Activated CD4-positive, alpha-beta T cell treated with anti-CD3 and anti-CD28 coated beads, Interleukin-2, amount 10 ng/mL, durations not matched to agents 24 days and 14 days (primary cell): Measurements from ENCODE around the gene GNB1L. TPM values are rescaled to one million over a fixed set of nuclear protein-coding genes. Genes with fewer than 3 reads are reported as not detected.

ENCODE experiments used
- DNase-seq: peaks from one replicate; pipeline ENCODE4 v3.0.0; 2022
- H3K27ac Mint-ChIP-seq: one replicate; pipeline ENCODE4 v1.8.0; 2022; ENCODE audit warnings: mild to moderate bottlenecking, mixed read lengths
- H3K27me3 Mint-ChIP-seq: one replicate; pipeline ENCODE4 v1.8.0; 2022; ENCODE audit warnings: mixed read lengths
- H3K36me3 Mint-ChIP-seq: one replicate; pipeline ENCODE4 v1.8.0; 2022; ENCODE audit warnings: low read depth, mild to moderate bottlenecking, mixed read lengths
- H3K4me1 Mint-ChIP-seq: one replicate; pipeline ENCODE4 v1.8.0; 2021; ENCODE audit warnings: mixed read lengths
- H3K4me3 Mint-ChIP-seq: one replicate; pipeline ENCODE4 v1.8.0; 2022; ENCODE audit warnings: mild to moderate bottlenecking, moderate library complexity, mixed read lengths
- H3K9me3 Mint-ChIP-seq: one replicate; pipeline ENCODE4 v1.8.0; 2021; ENCODE audit warnings: mixed read lengths
- intact Hi-C: fragments of 100-400 bp; cut with micrococcal nuclease; formaldehyde crosslinking; loops from one replicate; pipeline ENCODE4 v1.15.1; 2023
- total RNA-seq: library from RNA; stranded (reverse); gene quantifications from 2 replicates; pipeline ENCODE4 v1.2.3, GENCODE V29; 2022

GNB1L gene
- total RNA-seq, 1 donor from 2014 or later = 21.4 TPM

DNA sequence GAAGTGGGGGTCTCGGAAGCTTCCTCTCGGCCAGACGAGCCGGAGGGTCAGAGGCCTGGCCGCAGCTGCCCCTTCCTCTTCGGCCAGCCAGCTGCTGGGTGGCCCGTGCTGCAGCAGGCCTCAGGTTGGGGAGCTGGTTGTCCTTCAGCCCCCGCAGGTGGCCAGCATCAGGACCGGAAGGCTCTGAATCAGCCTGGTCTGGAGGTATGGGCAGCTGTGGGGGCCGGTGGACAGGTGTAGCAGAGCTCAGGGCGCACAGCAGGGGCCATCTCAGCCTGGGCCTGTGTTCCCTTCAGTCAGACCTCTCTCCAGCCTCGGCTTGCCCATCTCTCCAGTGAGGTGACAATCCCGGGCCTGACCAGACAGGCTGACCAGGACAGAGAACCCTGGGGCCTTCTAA, 107.9 kb downstream of the GNB1L start:
- Mint-ChIP-seq H3K27ac (no peak overlapping the region), H3K4me1 (no peaks in the 10 kb centered on the region), H3K36me3 (no peaks in the 10 kb centered on the region), H3K27me3 (no peaks in the 10 kb centered on the region), H3K4me3 (no peak overlapping the region), H3K9me3 (no peaks in the 10 kb centered on the region)
- DNase-seq = no peak
- intact Hi-C loops = no loop called here

DNA sequence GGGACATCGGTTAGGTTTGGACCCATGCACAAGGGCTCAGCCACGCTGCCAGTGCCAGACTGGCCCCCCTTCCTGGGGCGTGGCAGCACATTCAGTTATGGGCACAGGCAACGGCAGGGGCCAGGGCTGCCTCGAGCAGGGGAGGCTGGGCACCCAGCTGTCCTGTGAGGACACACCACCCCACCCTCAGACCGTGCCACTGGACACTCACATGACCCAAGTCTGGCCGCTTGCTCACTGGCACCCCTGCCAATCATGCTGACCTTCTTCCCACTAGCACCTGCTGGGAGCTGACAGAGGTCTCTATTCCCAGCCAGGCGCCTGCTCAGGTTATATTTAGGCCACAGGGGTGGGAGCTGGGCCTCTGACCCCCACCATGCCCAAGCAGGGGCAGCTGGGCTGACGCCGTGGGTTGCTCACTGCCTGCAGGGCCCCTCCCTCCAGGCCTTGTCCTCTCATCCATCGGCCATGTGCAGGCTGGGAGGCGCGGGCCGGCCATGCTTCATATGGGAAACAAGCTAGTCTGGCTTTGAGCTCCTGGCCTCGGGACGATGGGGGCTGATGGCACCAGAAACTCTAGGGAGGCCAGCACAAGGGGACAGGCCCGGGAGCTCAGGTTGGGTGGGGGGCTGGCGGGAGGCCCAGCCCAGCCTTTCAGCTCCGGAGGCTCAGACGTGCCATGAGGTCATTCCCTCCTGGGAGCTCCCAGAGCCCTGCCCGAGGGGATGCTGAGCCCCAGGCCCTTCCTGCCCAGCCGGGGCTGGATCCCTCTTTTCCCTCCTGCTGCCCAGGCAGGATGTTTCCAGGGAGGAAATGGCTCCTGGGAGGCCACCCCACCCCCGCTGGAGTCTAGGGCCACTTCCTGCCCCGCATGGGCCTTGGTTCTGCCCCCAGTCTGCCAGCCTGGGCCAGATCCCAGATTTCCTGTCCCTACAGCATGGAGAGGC, 109.2 kb downstream of the GNB1L start:
- no peaks in the 10 kb centered on the region for H3K4me1 Mint-ChIP-seq
- H3K9me3 Mint-ChIP-seq = no peaks in the 10 kb centered on the region
- intact Hi-C loops = no loop called here
- no peaks in the 10 kb centered on the region for H3K36me3 Mint-ChIP-seq
- no peak for DNase-seq
- no peak overlapping the region for H3K4me3 Mint-ChIP-seq
- no peak overlapping the region for H3K27ac Mint-ChIP-seq
- H3K27me3 Mint-ChIP-seq = no peaks in the 10 kb centered on the region

DNA sequence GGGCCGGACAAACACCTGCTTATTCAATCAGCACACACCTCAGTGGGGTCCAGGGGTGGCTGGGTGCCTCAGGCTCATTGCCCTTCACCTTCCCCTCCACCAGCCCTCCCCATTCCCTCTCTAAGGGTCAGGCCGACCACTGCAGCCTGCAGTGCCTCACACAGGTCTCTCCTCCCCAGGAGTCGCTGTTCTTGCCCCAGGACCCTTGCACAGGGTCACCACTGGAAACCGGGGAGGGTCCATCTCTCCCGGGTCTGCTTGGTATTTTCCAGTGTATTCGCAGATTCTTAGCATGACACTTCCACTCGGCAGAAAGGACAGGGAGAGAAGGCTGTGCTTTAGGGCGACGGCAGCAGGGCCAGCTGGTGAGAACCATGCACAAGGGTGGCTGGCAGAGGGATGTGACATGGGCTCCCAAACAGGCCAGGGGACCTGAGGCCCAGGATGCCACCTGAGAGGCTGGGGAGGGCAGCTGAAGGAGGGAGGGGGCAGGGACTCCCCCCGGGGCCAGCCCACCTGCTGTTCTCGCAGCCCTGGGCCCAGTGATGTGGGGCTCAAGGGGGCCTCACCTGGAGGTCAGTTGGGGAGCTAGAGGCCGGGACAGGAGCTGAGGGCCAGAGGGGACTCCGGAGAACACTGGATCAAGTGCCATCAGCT, 110.2 kb downstream of the GNB1L start:
- Mint-ChIP-seq H3K27me3 (no peaks in the 10 kb centered on the region), H3K9me3 (no peaks in the 10 kb centered on the region), H3K4me1 (no peaks in the 10 kb centered on the region), H3K4me3 (no peak overlapping the region), H3K36me3 (no peaks in the 10 kb centered on the region), H3K27ac (no peak overlapping the region)
- DNase-seq = no peak
- intact Hi-C loops = no loop called here

DNA sequence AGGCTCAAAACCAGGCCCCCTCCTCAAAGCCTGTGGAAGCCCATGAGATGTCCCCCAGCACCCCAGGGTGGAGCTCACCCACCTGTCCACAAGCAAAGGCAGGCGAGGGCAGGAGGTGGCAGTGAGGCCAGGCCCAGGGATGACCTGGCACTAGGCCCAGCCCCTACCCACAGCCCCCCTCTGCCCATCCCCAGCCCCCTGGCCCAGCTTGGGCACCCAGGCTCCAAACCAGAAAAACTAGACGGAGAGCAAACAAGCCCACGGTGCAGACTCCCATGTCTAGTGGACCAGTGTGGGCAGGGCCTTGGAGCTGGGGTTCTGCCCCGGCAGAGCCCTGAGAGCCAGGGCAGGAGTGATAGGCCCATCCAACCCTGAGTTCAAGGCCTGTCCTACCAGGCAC, 111.0 kb downstream of the GNB1L start:
- Mint-ChIP-seq H3K36me3 (no peaks in the 10 kb centered on the region), H3K9me3 (no peaks in the 10 kb centered on the region), H3K4me1 (no peaks in the 10 kb centered on the region), H3K27ac (no peak overlapping the region), H3K4me3 (no peak overlapping the region), H3K27me3 (no peaks in the 10 kb centered on the region)
- DNase-seq = no peak
- intact Hi-C loops = no loop called here

DNA sequence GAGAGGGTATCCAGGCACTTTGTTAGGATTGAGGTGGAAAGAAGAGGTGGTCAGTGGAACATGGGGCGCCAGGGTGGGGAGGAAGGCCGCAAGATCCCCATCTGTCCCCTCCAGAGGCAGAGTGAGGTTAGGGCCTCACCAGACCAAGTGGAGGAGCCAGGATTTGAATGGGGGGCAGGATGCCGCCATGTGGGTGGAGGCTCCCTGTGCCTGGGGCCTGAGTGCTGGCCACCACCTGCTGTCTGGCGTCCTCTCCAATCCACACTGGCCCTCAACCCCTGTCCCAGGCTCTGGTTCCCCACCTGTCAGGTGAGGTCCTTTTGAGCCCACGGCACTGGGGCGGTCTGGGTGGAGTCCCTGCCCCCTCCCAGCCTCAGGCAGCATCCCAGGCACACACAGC, 111.6 kb downstream of the GNB1L start:
- no peaks in the 10 kb centered on the region for H3K4me1 Mint-ChIP-seq
- intact Hi-C loops = no loop called here

DNA sequence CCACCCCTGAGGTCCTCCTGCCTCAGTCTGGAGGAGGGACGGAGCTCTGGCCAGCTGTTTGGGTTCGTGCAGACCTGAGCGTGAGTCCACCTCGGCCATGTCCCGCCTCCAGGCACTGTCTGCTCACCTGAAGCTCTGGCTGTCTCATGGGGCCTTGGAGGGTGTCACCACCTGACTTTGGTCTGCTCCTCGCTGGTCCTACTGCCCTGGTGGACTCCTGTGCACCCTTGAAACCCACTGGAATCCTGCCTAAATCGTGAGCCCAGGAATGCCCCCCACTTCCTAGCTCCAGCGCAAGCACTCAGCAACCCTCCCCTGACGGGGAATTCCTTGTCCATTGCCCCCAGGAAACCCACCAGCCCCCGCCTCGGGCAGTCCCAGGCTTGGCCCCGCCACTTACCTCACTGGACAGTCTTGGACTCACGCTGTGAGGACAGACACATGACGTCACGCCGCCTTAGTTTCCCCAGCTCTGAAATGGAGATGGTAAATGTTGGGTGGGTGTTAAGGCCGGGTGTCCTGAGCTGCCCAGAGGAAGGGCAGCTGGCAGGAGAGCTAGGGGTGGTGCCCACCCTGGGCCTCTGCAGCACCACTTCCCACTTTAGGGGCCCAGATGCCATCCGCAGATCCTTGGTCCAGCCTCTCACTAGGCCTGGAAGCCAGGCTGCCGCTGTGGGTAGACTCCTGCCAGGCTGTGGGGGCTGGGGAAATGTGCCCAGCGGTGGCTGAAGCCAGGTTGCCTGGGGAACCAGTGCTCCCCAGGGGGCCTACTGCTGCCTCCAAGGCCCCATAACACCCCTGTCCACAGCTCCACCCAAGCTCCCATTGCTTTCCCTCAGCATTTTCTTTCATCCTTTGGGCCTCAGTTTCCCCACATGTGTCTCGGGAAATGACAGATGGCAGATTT, 112.3 kb downstream of the GNB1L start:
- Mint-ChIP-seq H3K36me3 (no peaks in the 10 kb centered on the region), H3K27me3 (no peaks in the 10 kb centered on the region), H3K4me1 (no peaks in the 10 kb centered on the region), H3K4me3 (no peak overlapping the region), H3K27ac (no peak overlapping the region), H3K9me3 (no peaks in the 10 kb centered on the region)
- no peak for DNase-seq
- intact Hi-C loops = no loop called here

More for the DNA sequence above, 111.6 kb downstream of the GNB1L start:
- Mint-ChIP-seq H3K36me3 (no peaks in the 10 kb centered on the region), H3K27me3 (no peaks in the 10 kb centered on the region), H3K27ac (no peak overlapping the region), H3K4me3 (no peak overlapping the region), H3K9me3 (no peaks in the 10 kb centered on the region)
- no peak for DNase-seq

DNA sequence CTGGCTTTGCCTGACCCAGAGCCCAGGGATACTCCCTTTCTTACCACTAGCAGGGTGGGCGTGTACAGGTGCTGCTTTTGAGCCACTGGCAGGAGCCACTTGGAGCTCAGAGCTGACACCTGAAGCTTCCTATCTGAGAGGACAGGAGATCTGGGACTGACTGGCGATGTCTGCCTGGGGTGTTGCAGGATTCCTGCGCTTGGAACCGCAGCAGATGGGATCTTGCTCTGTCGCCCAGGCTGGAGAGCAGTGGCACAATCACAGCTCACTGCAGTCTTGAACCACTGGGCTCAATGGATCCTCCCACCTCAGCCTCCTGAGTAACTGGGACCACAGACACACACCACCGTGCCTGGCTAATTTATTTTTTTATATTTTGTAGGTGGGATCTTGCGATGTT, 113.6 kb downstream of the GNB1L start:
- H3K36me3 Mint-ChIP-seq = no peaks in the 10 kb centered on the region
- H3K9me3 Mint-ChIP-seq = no peaks in the 10 kb centered on the region
- H3K4me1 Mint-ChIP-seq = no peaks in the 10 kb centered on the region
- intact Hi-C loops = no loop called here
- DNase-seq = no peak
- H3K27ac Mint-ChIP-seq = no peak overlapping the region
- H3K4me3 Mint-ChIP-seq = no peak overlapping the region
- H3K27me3 Mint-ChIP-seq = no peaks in the 10 kb centered on the region

DNA sequence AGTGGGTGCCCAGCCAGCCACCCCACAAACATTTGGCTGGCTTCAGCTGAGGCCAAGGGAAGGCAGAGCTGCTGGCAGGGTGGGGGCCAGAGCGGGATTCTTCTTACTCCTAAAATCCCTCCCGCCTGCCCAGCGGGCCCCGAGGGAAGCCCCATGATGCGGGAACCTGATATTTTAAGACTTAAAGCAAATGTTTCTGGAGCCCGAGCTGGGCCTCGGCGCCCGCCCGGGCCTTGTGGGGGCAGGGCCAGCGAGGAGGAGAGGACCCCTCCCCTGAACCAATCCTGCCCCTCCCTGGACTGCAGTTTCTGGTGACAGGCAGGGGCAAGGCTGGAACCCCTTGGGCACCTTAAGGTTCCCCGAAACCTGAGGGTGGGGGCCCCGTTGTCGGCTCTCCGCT, 114.1 kb downstream of the GNB1L start:
- Mint-ChIP-seq H3K27ac (no peak overlapping the region), H3K36me3 (no peaks in the 10 kb centered on the region), H3K27me3 (no peaks in the 10 kb centered on the region), H3K9me3 (no peaks in the 10 kb centered on the region), H3K4me1 (no peaks in the 10 kb centered on the region), H3K4me3 (no peak overlapping the region)
- intact Hi-C loops = no loop called here
- DNase-seq = no peak

DNA sequence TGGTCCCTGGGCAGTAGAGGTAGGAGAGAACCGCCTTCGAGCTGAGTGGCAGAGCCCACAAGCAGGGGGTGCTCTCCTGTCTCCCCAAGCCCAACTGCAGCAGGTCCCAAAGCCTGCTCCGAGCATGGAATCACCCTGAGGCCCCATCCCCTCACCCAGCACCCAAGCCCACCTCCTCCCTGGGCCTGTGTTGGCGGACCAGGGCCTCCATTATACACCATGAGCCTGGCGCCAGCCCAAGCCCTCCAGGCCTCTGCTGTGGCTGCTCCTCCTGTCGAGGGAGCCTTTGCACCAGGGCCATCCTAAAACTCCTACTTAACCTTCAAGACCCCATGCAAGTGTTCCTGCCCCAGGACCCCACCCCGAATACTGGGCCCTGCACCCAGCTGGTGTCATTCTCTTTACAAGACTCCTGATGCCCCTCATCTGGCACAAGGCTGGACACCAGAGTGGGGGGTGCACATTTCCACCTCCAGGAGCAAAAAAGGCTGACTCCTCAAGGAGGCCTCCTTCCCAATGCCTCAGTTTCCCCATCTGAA, 114.7 kb downstream of the GNB1L start:
- intact Hi-C loops = no loop called here
- Mint-ChIP-seq H3K27ac (no peak overlapping the region), H3K27me3 (no peaks in the 10 kb centered on the region), H3K4me1 (no peaks in the 10 kb centered on the region), H3K9me3 (no peaks in the 10 kb centered on the region), H3K36me3 (no peaks in the 10 kb centered on the region), H3K4me3 (no peak overlapping the region)
- DNase-seq = no peak

DNA sequence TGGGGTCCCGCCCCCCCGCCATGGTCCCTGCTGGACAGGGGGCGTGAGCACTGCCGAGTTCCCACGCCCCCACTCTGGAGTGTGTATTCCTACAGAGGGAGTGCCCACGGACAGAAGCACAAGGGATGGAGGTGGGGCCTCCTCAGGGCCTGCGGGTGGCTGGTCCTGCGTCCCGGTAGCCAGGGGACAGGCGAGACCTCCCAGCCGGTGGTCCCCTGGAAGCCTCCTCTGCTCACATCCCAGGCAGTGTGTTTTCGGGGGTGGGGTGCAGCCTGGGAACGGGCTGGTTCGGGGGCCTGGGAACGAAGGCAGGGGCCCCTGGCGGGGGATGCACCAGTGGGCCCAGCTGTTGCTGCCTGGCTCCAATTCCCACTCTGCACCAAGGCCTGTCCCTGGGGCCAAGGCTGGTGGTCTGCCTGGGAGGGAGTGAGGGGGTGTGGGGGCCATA, 115.2 kb downstream of the GNB1L start:
- Mint-ChIP-seq H3K4me1 (no peaks in the 10 kb centered on the region), H3K4me3 (no peak overlapping the region), H3K36me3 (no peaks in the 10 kb centered on the region), H3K27ac (no peak overlapping the region), H3K27me3 (no peaks in the 10 kb centered on the region), H3K9me3 (no peaks in the 10 kb centered on the region)
- no peak for DNase-seq
- intact Hi-C loops = no loop called here

DNA sequence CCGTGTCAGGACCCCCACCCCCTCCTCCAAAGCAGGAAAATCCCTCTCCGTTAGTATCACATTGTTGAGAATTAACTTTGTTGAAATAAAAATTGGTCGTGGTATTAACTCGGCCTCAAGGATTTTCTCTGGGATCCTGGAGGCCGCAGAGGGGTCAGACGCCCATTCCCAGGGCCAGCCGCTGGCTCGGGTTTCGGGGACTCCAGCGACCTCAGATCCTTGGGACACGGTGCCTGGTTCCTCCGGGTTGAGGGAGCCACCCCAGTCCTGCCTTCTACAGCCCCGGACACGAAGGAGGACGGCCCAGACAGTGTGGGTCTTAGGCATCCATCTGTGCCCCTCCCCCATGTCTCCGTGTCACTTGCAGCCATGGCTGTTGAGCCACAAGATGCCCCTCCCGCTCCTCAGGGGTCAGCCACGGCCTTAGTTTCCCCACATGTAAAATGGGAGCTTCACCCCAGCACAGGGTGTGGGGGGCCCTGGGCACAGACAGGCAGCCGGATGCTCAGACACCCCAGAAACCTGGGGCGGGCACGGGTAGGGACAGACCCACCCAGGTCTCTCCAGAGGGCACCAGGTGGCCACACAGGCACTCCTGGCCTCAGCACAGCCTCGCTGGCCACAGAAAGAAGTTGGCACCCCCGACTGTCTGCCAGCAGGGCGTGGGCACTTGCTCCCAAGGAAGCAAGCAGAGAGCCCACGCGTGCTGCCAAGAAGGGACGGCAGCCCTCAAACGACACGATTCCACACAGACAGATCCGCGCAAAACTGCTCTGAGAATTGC, 115.8 kb downstream of the GNB1L start:
- no peak for DNase-seq
- intact Hi-C loops = no loop called here
- no peaks in the 10 kb centered on the region for H3K9me3 Mint-ChIP-seq
- H3K36me3 Mint-ChIP-seq = no peaks in the 10 kb centered on the region
- no peak overlapping the region for H3K27ac Mint-ChIP-seq
- no peaks in the 10 kb centered on the region for H3K4me1 Mint-ChIP-seq
- no peak overlapping the region for H3K4me3 Mint-ChIP-seq
- H3K27me3 Mint-ChIP-seq = no peaks in the 10 kb centered on the region

DNA sequence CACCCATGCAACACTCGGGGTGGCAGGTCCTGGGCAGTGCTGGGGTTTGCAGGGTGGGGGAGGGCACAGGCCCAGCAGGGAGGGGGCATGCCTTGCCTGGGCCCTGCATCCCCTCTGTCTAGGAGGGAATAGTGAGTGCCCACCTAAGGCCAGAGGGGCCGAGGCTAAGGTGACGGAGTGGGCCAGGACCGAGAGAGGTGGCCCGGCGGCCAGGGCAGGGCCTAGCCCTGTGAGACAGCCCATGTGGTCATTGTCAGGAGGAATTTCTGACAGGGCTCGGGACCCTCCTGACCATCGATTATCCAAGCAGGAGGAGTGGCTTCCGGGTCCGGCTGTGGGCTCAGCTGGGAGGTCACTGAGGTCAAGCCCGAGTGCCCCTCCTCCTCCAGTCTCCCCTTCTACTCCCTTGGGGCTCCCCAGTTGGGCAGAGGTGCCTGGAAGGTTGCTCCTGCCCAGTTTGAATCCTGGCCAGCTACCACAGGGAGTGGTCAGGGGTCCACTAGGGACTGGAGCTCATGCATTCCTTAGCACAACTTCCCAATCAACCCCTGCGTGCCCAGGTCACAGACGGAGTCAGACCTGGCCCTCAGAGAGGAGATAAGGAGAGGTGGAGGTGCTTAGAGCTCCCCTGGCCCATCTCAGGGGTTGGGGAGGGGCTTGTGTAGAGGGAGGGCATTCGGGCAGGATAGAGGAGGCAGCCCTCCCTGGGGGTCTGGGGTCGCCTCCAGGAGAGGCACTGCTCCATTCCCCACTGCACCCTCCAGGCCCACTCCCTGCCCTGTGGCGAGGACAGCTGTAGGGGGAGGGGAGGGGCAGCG, 116.6 kb downstream of the GNB1L start:
- no peaks in the 10 kb centered on the region for H3K36me3 Mint-ChIP-seq
- no peaks in the 10 kb centered on the region for H3K4me1 Mint-ChIP-seq
- no peaks in the 10 kb centered on the region for H3K9me3 Mint-ChIP-seq
- DNase-seq = no peak
- H3K27me3 Mint-ChIP-seq = no peaks in the 10 kb centered on the region
- H3K4me3 Mint-ChIP-seq = no peak overlapping the region
- intact Hi-C loops = no loop called here
- no peak overlapping the region for H3K27ac Mint-ChIP-seq
